ENCODE measurements around the gene TMTC2.
A peak's percentile ranks its signal among the peaks of the same experiment; 100 is the strongest.

Gene TMTC2

GRCh38 chr12:82896979-82897378 is 210.3 kb downstream of the TMTC2 start:
- no peak for DNase-seq

- peak; percentile 25 for DNase-seq
These were observed 211.7 kb downstream of the TMTC2 start for GRCh38 chr12:82898441-82898840.

GRCh38 chr12:82904219-82904790 is 217.6 kb downstream of the TMTC2 start:
- no peak for DNase-seq

GRCh38 chr12:82910246-82910893 is 223.7 kb downstream of the TMTC2 start:
- DNase-seq, result no peak

GRCh38 chr12:82912406-82912805 is 225.7 kb downstream of the TMTC2 start:
- no peak for DNase-seq

GRCh38 chr12:82919388-82920054 is 232.8 kb downstream of the TMTC2 start:
- DNase-seq, result no peak

GRCh38 chr12:82923935-82924334 is 237.2 kb downstream of the TMTC2 start:
- no peak for DNase-seq

GRCh38 chr12:82926630-82927029 is 239.9 kb downstream of the TMTC2 start:
- no peak for DNase-seq

GRCh38 chr12:82930301-82930700 is 243.6 kb downstream of the TMTC2 start:
- peak; percentile 11 for DNase-seq

GRCh38 chr12:82931349-82932116 is 244.8 kb downstream of the TMTC2 start:
- DNase-seq, result no peak

GRCh38 chr12:82937151-82937550 is 250.4 kb downstream of the TMTC2 start:
- DNase-seq, result no peak

GRCh38 chr12:82942521-82942920 is 255.8 kb downstream of the TMTC2 start:
- no peak for DNase-seq

GRCh38 chr12:82942991-82943401 is 256.3 kb downstream of the TMTC2 start:
- no peak for DNase-seq

- no peak for DNase-seq
These were observed 261.8 kb downstream of the TMTC2 start for GRCh38 chr12:82948491-82948890.

- no peak for DNase-seq
These were observed 263.6 kb downstream of the TMTC2 start for GRCh38 chr12:82950356-82950755.

- DNase-seq, result no peak
These were observed 266.2 kb downstream of the TMTC2 start for GRCh38 chr12:82952946-82953345.

- no peak for DNase-seq
These were observed 266.7 kb downstream of the TMTC2 start for GRCh38 chr12:82953397-82953796.

GRCh38 chr12:82954064-82954463 is 267.4 kb downstream of the TMTC2 start:
- no peak for DNase-seq

GRCh38 chr12:82954572-82954971 is 267.9 kb downstream of the TMTC2 start:
- DNase-seq, result no peak

- no peak for DNase-seq
These were observed 268.3 kb downstream of the TMTC2 start for GRCh38 chr12:82955043-82955442.

- DNase-seq, result no peak
These were observed 272.3 kb downstream of the TMTC2 start for GRCh38 chr12:82958966-82959365.

GRCh38 chr12:82959821-82960220 is 273.1 kb downstream of the TMTC2 start:
- DNase-seq, result no peak

GRCh38 chr12:82961835-82962234 is 275.1 kb downstream of the TMTC2 start:
- no peak for DNase-seq

GRCh38 chr12:82963956-82964355 is 277.2 kb downstream of the TMTC2 start:
- DNase-seq, result peak; percentile 9
